ENCODE results near the gene RAD50.

Gene RAD50

DNA sequence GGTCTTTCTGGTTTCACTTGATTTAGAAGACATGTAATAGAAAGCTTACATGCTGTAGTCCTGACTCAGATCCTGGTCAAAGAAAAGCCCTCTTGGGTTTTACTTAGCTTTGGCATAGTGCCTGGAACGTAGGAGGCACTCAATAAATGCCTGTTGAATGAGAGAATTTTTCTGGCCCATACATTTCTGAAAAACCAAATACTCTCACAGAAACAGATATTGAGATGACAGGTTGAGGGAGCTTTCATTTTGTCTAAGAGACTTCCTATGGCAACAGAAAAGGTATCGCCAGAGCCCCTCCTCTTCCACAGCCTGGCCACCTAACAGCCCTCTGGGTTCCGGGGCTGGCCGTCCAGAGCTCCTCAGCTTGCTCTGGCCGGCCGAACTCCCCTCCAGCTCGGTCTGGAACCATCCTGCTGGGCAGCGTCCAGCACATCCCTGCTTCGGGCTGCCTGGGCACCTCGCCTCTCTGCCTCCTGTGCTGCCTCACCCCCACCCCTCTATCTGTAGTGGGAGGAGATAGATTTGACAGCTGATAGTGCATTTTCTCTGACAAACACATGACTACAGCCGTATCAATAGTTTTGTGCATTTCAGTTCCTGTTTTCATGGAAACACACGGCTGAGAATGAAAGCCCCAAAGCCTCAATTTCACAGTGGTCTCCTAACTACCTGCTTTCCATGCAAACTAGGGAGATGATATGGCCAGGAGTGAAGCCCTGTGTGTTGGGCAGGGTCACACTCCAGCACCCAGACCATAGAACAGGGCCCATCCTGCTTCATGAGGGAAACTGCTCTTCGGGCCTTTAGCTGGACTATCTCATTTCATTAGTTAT lies 118.1 kb downstream of the RAD50 start:
- no peak overlapping the region for H3K18ac ChIP-seq (ENCODE audit: low read length)
- whole genome bisulfite sequencing (ENCODE audit: extremely low coverage, insufficient coverage, insufficient read length) = no CpG with 5 or more reads among the region's 13 CpGs
- H3K9me3 ChIP-seq (ENCODE audit: insufficient read depth, low read depth, low read length) = no peaks in the 10 kb centered on the region
- no peak overlapping the region for H3K4me2 ChIP-seq (ENCODE audit: low read length)
- no peak overlapping the region for H2BK5ac ChIP-seq (ENCODE audit: low read depth, low read length, poor library complexity)
- peak; percentile 56 to 88 for DNase-seq
- no peak overlapping the region for H4K8ac ChIP-seq (ENCODE audit: low read depth, low read length)
- no peaks in the 10 kb centered on the region for H3K36me3 ChIP-seq (ENCODE audit: control insufficient read depth in 1 of 2, insufficient read depth in 2 of 2, low read length in 2 of 2)
- no peak overlapping the region for H2AK5ac ChIP-seq (ENCODE audit: low read length)
- no peak overlapping the region for H2AFZ ChIP-seq (ENCODE audit: insufficient read depth, low read length, poor library complexity)
- H3K23ac ChIP-seq (ENCODE audit: low read length) = no peak overlapping the region
- H3K27me3 ChIP-seq (ENCODE audit: insufficient read depth, low read length) = no peaks in the 10 kb centered on the region
- no peaks in the 10 kb centered on the region for H3K79me1 ChIP-seq (ENCODE audit: low read length)
- no peak overlapping the region for H4K91ac ChIP-seq (ENCODE audit: low read depth, low read length)
- H3K79me2 ChIP-seq (ENCODE audit: control insufficient read depth, insufficient read depth, low read length, poor library complexity) = no peaks in the 10 kb centered on the region
- no peak overlapping the region for H3K27ac ChIP-seq (ENCODE audit: low read depth, low read length)
- H3K14ac ChIP-seq (ENCODE audit: low read length) = no peak overlapping the region
- no peak overlapping the region for H2BK120ac ChIP-seq (ENCODE audit: insufficient read depth, low read length, poor library complexity)
- no peak overlapping the region for H2BK12ac ChIP-seq (ENCODE audit: low read length)
- no peak overlapping the region for H3K4ac ChIP-seq (ENCODE audit: low read depth, low read length)
- H3K4me1 ChIP-seq (ENCODE audit: control insufficient read depth in 1 of 2, insufficient read depth in 2 of 2, low read length in 2 of 2) = no peaks in the 10 kb centered on the region
- no peak overlapping the region for H4K12ac ChIP-seq (ENCODE audit: low read depth, low read length)
- no peak overlapping the region for H3K9ac ChIP-seq (ENCODE audit: low read length)
- H3K4me3 ChIP-seq (ENCODE audit: low read depth, low read length) = no peak overlapping the region

DNA sequence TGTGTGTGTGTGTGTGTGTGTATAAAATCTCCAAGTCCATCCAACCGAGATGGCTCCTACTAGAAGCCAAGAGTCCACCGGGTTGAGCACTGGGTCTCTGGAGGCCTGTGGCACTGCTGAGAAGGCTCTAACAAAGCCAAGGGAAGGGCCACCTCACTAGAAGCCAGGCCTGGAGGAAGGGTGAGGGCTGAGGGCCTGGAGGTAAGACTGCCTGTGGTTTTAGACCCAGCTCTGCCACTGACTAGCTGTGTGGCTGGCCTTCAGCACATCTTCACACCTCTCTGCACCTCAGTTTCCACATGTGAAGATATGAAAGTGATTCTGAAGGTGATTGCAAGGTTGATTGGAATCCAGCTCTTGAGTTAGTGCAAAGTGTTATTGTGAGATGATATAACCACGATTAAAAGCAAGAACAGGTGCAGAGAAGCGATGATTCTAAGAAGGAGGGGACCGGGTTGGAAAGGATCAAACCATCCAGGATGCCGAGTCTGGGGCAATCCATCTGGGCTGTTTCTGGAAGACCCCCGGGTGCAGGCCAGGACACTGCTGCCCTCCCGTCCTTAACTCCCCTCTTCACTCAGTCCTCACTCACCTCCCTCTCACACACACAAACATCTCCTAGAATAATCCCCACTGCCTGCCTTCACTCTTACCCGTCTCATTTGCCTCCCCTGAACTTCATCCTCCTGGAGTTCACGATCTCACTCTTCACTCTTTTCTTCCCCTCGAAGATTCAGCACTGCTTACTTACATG lies 119.3 kb downstream of the RAD50 start:
- H4K12ac ChIP-seq (ENCODE audit: low read depth, low read length) = no peak overlapping the region
- H3K14ac ChIP-seq (ENCODE audit: low read length) = no peak overlapping the region
- no peak for DNase-seq
- no peak overlapping the region for H2BK5ac ChIP-seq (ENCODE audit: low read depth, low read length, poor library complexity)
- H2BK12ac ChIP-seq (ENCODE audit: low read length) = peak overlapping the region; percentile 26
- no peak overlapping the region for H3K9ac ChIP-seq (ENCODE audit: low read length)
- no peaks in the 10 kb centered on the region for H3K36me3 ChIP-seq (ENCODE audit: control insufficient read depth in 1 of 2, insufficient read depth in 2 of 2, low read length in 2 of 2)
- H3K4ac ChIP-seq (ENCODE audit: low read depth, low read length) = no peak overlapping the region
- no peaks in the 10 kb centered on the region for H3K27me3 ChIP-seq (ENCODE audit: insufficient read depth, low read length)
- no peak overlapping the region for H3K4me3 ChIP-seq (ENCODE audit: low read depth, low read length)
- no peak overlapping the region for H2AFZ ChIP-seq (ENCODE audit: insufficient read depth, low read length, poor library complexity)
- WGBS (ENCODE audit: extremely low coverage, insufficient coverage, insufficient read length) = no CpG with 5 or more reads among the region's 11 CpGs
- H3K27ac ChIP-seq (ENCODE audit: low read depth, low read length) = no peak overlapping the region
- no peaks in the 10 kb centered on the region for H3K4me1 ChIP-seq (ENCODE audit: control insufficient read depth in 1 of 2, insufficient read depth in 2 of 2, low read length in 2 of 2)
- no peak overlapping the region for H2BK120ac ChIP-seq (ENCODE audit: insufficient read depth, low read length, poor library complexity)
- H3K9me3 ChIP-seq (ENCODE audit: insufficient read depth, low read depth, low read length) = no peaks in the 10 kb centered on the region
- H3K79me1 ChIP-seq (ENCODE audit: low read length) = no peaks in the 10 kb centered on the region
- H3K79me2 ChIP-seq (ENCODE audit: control insufficient read depth, insufficient read depth, low read length, poor library complexity) = no peaks in the 10 kb centered on the region
- H2AK5ac ChIP-seq (ENCODE audit: low read length) = no peak overlapping the region
- H3K18ac ChIP-seq (ENCODE audit: low read length) = no peak overlapping the region
- H3K4me2 ChIP-seq (ENCODE audit: low read length) = no peak overlapping the region
- H4K91ac ChIP-seq (ENCODE audit: low read depth, low read length) = no peak overlapping the region
- no peak overlapping the region for H3K23ac ChIP-seq (ENCODE audit: low read length)
- H4K8ac ChIP-seq (ENCODE audit: low read depth, low read length) = no peak overlapping the region

DNA sequence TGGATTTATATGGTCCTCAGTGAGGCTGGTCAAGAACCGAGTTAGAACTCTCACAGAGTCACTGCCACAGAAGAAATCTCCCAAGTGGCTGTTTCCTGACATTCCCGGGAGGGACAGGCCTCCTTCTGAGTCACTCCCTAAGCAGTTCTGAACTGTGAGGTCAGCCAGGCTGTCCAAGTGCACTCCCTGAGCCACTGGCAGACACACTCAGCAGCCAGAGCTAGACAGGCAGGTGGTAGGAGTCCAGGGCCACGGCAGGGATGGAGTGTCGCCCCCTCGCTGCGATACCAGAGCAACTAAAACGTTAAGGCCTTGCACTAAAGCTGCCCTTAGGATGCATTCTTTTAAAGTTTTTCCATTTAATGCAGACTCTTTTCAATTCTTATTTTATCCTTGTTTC lies 120.4 kb downstream of the RAD50 start:
- H3K4me2 ChIP-seq (ENCODE audit: low read length) = no peak overlapping the region
- no peak overlapping the region for H4K8ac ChIP-seq (ENCODE audit: low read depth, low read length)
- no peak overlapping the region for H2AK5ac ChIP-seq (ENCODE audit: low read length)
- no peaks in the 10 kb centered on the region for H3K79me2 ChIP-seq (ENCODE audit: control insufficient read depth, insufficient read depth, low read length, poor library complexity)
- H2BK120ac ChIP-seq (ENCODE audit: insufficient read depth, low read length, poor library complexity) = no peak overlapping the region
- no CpG with 5 or more reads among the region's 7 CpGs for WGBS (ENCODE audit: extremely low coverage, insufficient coverage, insufficient read length)
- DNase-seq = peak; percentile 93 to 94
- H3K14ac ChIP-seq (ENCODE audit: low read length) = no peak overlapping the region
- H3K36me3 ChIP-seq (ENCODE audit: control insufficient read depth in 1 of 2, insufficient read depth in 2 of 2, low read length in 2 of 2) = no peaks in the 10 kb centered on the region
- no peak overlapping the region for H3K18ac ChIP-seq (ENCODE audit: low read length)
- no peak overlapping the region for H4K91ac ChIP-seq (ENCODE audit: low read depth, low read length)
- no peak overlapping the region for H3K9ac ChIP-seq (ENCODE audit: low read length)
- H3K4me3 ChIP-seq (ENCODE audit: low read depth, low read length) = no peak overlapping the region
- H2AFZ ChIP-seq (ENCODE audit: insufficient read depth, low read length, poor library complexity) = no peak overlapping the region
- H4K12ac ChIP-seq (ENCODE audit: low read depth, low read length) = no peak overlapping the region
- H3K9me3 ChIP-seq (ENCODE audit: insufficient read depth, low read depth, low read length) = no peaks in the 10 kb centered on the region
- H3K27me3 ChIP-seq (ENCODE audit: insufficient read depth, low read length) = no peaks in the 10 kb centered on the region
- no peak overlapping the region for H3K4ac ChIP-seq (ENCODE audit: low read depth, low read length)
- H3K27ac ChIP-seq (ENCODE audit: low read depth, low read length) = no peak overlapping the region
- no peaks in the 10 kb centered on the region for H3K79me1 ChIP-seq (ENCODE audit: low read length)
- no peak overlapping the region for H3K23ac ChIP-seq (ENCODE audit: low read length)
- H3K4me1 ChIP-seq (ENCODE audit: control insufficient read depth in 1 of 2, insufficient read depth in 2 of 2, low read length in 2 of 2) = no peaks in the 10 kb centered on the region
- H2BK12ac ChIP-seq (ENCODE audit: low read length) = no peak overlapping the region
- H2BK5ac ChIP-seq (ENCODE audit: low read depth, low read length, poor library complexity) = no peak overlapping the region

- no peaks in the 10 kb centered on the region for H3K4me1 ChIP-seq (ENCODE audit: control insufficient read depth in 1 of 2, insufficient read depth in 2 of 2, low read length in 2 of 2)
- no peaks in the 10 kb centered on the region for H3K36me3 ChIP-seq (ENCODE audit: control insufficient read depth in 1 of 2, insufficient read depth in 2 of 2, low read length in 2 of 2)
- no peak overlapping the region for H2AFZ ChIP-seq (ENCODE audit: insufficient read depth, low read length, poor library complexity)
- no peaks in the 10 kb centered on the region for H3K79me1 ChIP-seq (ENCODE audit: low read length)
- no peak overlapping the region for H3K9ac ChIP-seq (ENCODE audit: low read length)
- no peaks in the 10 kb centered on the region for H3K9me3 ChIP-seq (ENCODE audit: insufficient read depth, low read depth, low read length)
- H3K79me2 ChIP-seq (ENCODE audit: control insufficient read depth, insufficient read depth, low read length, poor library complexity) = no peaks in the 10 kb centered on the region
- H3K4me3 ChIP-seq (ENCODE audit: low read depth, low read length) = no peak overlapping the region
- peak; percentile 77 to 87 for DNase-seq
- no peak overlapping the region for H3K27ac ChIP-seq (ENCODE audit: low read depth, low read length)
- whole genome bisulfite sequencing (ENCODE audit: extremely low coverage, insufficient coverage, insufficient read length) = no CpG with 5 or more reads among the region's 15 CpGs
- H3K4me2 ChIP-seq (ENCODE audit: low read length) = no peak overlapping the region
- no peak overlapping the region for H2BK12ac ChIP-seq (ENCODE audit: low read length)
- no peak overlapping the region for H2AK5ac ChIP-seq (ENCODE audit: low read length)
- no peak overlapping the region for H4K91ac ChIP-seq (ENCODE audit: low read depth, low read length)
- H2BK120ac ChIP-seq (ENCODE audit: insufficient read depth, low read length, poor library complexity) = no peak overlapping the region
- H3K4ac ChIP-seq (ENCODE audit: low read depth, low read length) = no peak overlapping the region
- no peak overlapping the region for H3K14ac ChIP-seq (ENCODE audit: low read length)
- no peak overlapping the region for H2BK5ac ChIP-seq (ENCODE audit: low read depth, low read length, poor library complexity)
- H4K12ac ChIP-seq (ENCODE audit: low read depth, low read length) = no peak overlapping the region
- no peak overlapping the region for H3K23ac ChIP-seq (ENCODE audit: low read length)
- no peak overlapping the region for H4K8ac ChIP-seq (ENCODE audit: low read depth, low read length)
- H3K27me3 ChIP-seq (ENCODE audit: insufficient read depth, low read length) = no peaks in the 10 kb centered on the region
- H3K18ac ChIP-seq (ENCODE audit: low read length) = no peak overlapping the region
These were observed 121.1 kb downstream of the RAD50 start for GRCh38 chr5:132677682-132678400.
